ENCODE results near the gene ARHGAP45.

DNA sequence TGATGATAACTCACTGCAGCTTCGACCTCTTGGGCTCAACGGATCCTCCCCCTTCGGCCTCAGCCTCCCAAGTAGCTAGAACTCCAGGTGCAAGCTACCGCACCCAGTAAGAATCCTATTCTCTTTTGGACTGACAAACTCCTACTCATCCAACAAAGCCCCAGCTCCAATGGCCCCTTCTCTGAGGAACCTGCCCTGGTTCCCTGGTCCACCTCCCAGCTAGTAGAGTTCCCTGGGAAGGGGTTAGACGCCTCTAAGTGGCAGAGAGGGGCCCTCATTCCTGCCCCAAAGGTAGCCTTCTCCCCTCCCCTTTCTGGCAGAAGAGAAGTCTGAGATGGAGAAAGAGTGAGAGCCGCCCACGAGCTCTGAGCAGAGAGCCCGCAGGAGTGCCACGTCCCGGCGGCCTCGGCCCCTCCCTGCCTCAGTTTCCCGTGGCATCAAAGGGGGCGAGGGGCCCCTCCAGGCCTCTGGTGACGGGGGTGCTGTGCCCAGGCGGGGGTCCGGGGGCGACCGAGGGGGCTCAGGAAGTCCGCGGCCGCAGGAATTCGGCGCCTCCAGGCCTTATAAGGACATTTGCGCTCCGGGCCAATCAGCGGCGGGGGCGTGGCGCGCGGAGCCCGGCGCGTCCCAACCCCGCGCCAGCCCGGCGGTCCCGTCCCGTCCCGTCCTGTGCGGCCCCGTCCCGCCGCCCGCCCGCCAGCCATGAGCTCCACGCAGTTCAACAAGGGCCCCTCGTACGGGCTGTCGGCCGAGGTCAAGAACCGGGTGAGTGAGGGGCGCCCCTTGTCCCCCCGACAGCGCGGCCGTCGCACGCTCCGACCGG is 40.8 kb upstream of the ARHGAP45 start, which contains the start of gene CNN2:
- TF ChIP-seq EZH2 (IDR thresholded peaks at IDR 0.05) (no peak), POLR2AphosphoS5 (IDR thresholded peaks at IDR 0.05; ENCODE audit: borderline replicate concordance, low read depth, low read length) (peak; percentile 62; the same call in 1 of the 2 replicates), FOXP2 (optimal IDR thresholded peaks at IDR 0.05; ENCODE audit: control extremely low read depth, extremely low read length, insufficient read depth) (no peak)
